SU-DHL-6 (cell line): Measurements from ENCODE around the gene SCGB1D2.

Experiments used
- H2AFZ ChIP-seq: fragments of 200-600 bp; sonication (generic); 2 replicates; pipeline ENCODE4 v1.6.1; 2014; ENCODE audit warnings: low read depth, mild to moderate bottlenecking, moderate library complexity, mixed read lengths, antibody characterized with exemption, low read length; ENCODE audit not compliant: severe bottlenecking
- H3F3A ChIP-seq: fragments of 200-600 bp; shearing (Covaris generic); 2 replicates; pipeline ENCODE4 v1.6.0; 2016; ENCODE audit warnings: antibody characterized with exemption, mild to moderate bottlenecking; ENCODE audit not compliant: insufficient read depth
- H3K27ac ChIP-seq: fragments of 200-600 bp; sonication (generic); 2 replicates; pipeline ENCODE4 v1.5.1; 2016; ENCODE audit warnings: low read depth, mild to moderate bottlenecking, low read length, moderate library complexity, mixed read lengths
- H3K27me3 ChIP-seq: fragments of 200-600 bp; sonication (generic), shearing (Covaris generic); 2 replicates; pipeline ENCODE4 v1.6.0; 2014; ENCODE audit warnings: mild to moderate bottlenecking, low read length
- H3K36me3 ChIP-seq: fragments of 200-600 bp; sonication (generic); 2 replicates; pipeline ENCODE4 v1.6.1; 2014; ENCODE audit warnings: mild to moderate bottlenecking, low read length, mixed read lengths
- H3K4me2 ChIP-seq: fragments of 300-600, 200-600 bp; shearing (Covaris generic), sonication (generic); 2 replicates; pipeline ENCODE4 v1.6.0; 2014; ENCODE audit warnings: low read length, low read depth, mild to moderate bottlenecking; ENCODE audit not compliant: poor library complexity, severe bottlenecking
- H3K4me3 ChIP-seq: fragments of 200-600 bp; sonication (generic); 2 replicates; pipeline ENCODE4 v1.5.1; 2014; ENCODE audit warnings: antibody characterized with exemption, low read length, mild to moderate bottlenecking, mixed read lengths; ENCODE audit not compliant: insufficient read depth, poor library complexity, severe bottlenecking
- H3K79me2 ChIP-seq: fragments of 200-600 bp; sonication (generic); 2 replicates; pipeline ENCODE4 v1.6.1; 2014; ENCODE audit warnings: mild to moderate bottlenecking, low read length, moderate library complexity; ENCODE audit not compliant: insufficient read depth
- H3K9ac ChIP-seq: fragments of 200-600 bp; sonication (generic); 2 replicates; pipeline ENCODE4 v1.7.0; 2014; ENCODE audit warnings: mild to moderate bottlenecking, low read length
- H3K9me2 ChIP-seq: fragments of 200-600 bp; sonication (generic); replicated peaks from 2 replicates; pipeline ENCODE4 v1.6.1; 2014; ENCODE audit warnings: low read length; ENCODE audit not compliant: insufficient read depth
- H3K9me3 ChIP-seq: fragments of 200-600 bp; sonication (generic); 2 replicates; pipeline ENCODE4 v1.6.1; 2014; ENCODE audit warnings: low read length, mixed read lengths; ENCODE audit not compliant: insufficient read depth
- H4K20me1 ChIP-seq: fragments of 200-600 bp; sonication (generic); 2 replicates; pipeline ENCODE4 v1.6.1; 2014; ENCODE audit warnings: low read depth, mild to moderate bottlenecking, antibody characterized with exemption, low read length, moderate library complexity, mixed read lengths
- CTCF ChIP-seq: fragments of 200-600 bp; sonication (generic); IDR thresholded peaks from one replicate; pipeline ENCODE4 v1.5.1; 2017; ENCODE audit warnings: antibody characterized with exemption, mild to moderate bottlenecking, low read length, moderate library complexity; ENCODE audit not compliant: insufficient read depth, poor library complexity, severe bottlenecking
- EZH2phosphoT487 ChIP-seq: fragments of 200-600 bp; sonication (generic), shearing (Covaris generic); conservative IDR thresholded peaks from 2 replicates; pipeline ENCODE4 v1.6.1; 2018; ENCODE audit warnings: mild to moderate bottlenecking, antibody characterized with exemption, low read length, moderate library complexity, mixed read lengths

SCGB1D2 gene

DNA sequence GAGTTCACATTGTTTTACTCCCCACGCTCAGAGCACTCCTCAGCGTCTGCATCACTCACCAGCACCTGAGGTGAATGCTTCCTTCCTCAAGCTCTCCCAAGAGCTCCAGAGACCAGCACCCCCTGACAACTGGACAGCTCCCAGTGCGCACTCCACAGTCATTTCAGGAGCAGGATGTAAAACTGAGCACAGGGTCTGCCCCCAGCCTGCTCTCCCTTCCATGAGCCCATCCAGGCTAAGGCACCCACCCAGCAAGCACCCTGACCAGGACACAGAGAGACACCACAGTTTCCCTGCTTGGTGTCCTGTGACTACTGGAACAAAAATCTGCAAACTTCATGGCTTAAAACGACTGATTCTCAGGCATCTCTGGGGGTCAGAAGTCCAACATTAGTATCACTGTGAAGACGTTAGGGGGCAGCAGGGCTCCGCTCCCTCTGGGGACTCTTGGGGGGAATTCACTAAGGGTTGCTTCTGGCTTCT is 3.3 kb downstream of the SCGB1D2 start:
- no peak overlapping the region for H3K27ac ChIP-seq
- no peaks in the 10 kb centered on the region for H4K20me1 ChIP-seq
- H3K9ac ChIP-seq, result no peak overlapping the region
- no peak for TF ChIP-seq CTCF
- no peak for TF ChIP-seq EZH2phosphoT487
- no peak overlapping the region for H2AFZ ChIP-seq
- no peaks in the 10 kb centered on the region for H3K27me3 ChIP-seq
- no peaks in the 10 kb centered on the region for H3K36me3 ChIP-seq
- H3K4me3 ChIP-seq, result no peak overlapping the region
- H3F3A ChIP-seq, result no peaks in the 10 kb centered on the region
- H3K9me2 ChIP-seq, result no peaks in the 10 kb centered on the region
- H3K4me2 ChIP-seq, result no peak overlapping the region
- H3K79me2 ChIP-seq, result no peaks in the 10 kb centered on the region
- H3K9me3 ChIP-seq, result no peaks in the 10 kb centered on the region

DNA sequence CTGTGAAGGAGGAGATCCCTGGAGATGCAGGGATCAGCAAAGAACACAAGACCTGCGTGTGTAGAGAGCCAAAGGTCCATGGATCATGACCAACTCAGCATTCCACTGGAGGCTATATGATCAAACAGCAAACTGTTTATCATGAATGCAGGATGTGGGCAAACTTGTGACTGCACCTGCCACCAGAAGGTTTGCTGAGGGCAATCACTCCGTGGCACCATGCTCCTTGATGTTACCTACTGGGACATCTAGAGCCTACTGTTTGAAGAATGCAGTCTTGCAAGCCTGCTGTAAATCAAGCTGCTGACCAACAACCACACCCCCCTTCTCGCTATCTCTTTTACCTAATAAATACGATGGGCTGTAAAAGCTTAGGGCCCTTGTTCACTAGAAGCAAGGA is 9.7 kb downstream of the SCGB1D2 start:
- Histone ChIP-seq H3K9me2 (no peaks in the 10 kb centered on the region), H3K36me3 (no peaks in the 10 kb centered on the region), H3K79me2 (no peaks in the 10 kb centered on the region), H3K4me3 (no peak overlapping the region), H3F3A (no peaks in the 10 kb centered on the region), H3K9ac (no peak overlapping the region), H3K9me3 (peaks cover 24% of the 10 kb centered on the region; the same call in 1 of the 2 replicates), H4K20me1 (no peaks in the 10 kb centered on the region), H2AFZ (no peak overlapping the region), H3K27ac (no peak overlapping the region), H3K27me3 (no peaks in the 10 kb centered on the region), H3K4me2 (no peak overlapping the region)
- TF ChIP-seq CTCF, result no peak
- no peak for TF ChIP-seq EZH2phosphoT487

GRCh38 chr11:62253999-62254542 is 12.0 kb downstream of the SCGB1D2 start:
- no peaks in the 10 kb centered on the region for H3K36me3 ChIP-seq
- no peaks in the 10 kb centered on the region for H3K9me2 ChIP-seq
- no peaks in the 10 kb centered on the region for H4K20me1 ChIP-seq
- H3F3A ChIP-seq, result no peaks in the 10 kb centered on the region
- no peak overlapping the region for H3K9ac ChIP-seq
- H3K9me3 ChIP-seq, result peaks cover 24% of the 10 kb centered on the region; the same call in 1 of the 2 replicates
- H3K79me2 ChIP-seq, result no peaks in the 10 kb centered on the region
- no peaks in the 10 kb centered on the region for H3K27me3 ChIP-seq
- H3K4me2 ChIP-seq, result no peak overlapping the region
- H2AFZ ChIP-seq, result no peak overlapping the region
- no peak overlapping the region for H3K4me3 ChIP-seq
- TF ChIP-seq CTCF (no peak), EZH2phosphoT487 (no peak)
- H3K27ac ChIP-seq, result no peak overlapping the region
